Kidney (tissue), 14 donors: Measurements from ENCODE around the gene TSPAN15. TPM values are rescaled to one million over a fixed set of nuclear protein-coding genes. Genes with fewer than 3 reads are reported as not detected.

Experiments
- DNase-seq, 5 donors: peaks; one replicate each; pipeline ENCODE4 v3.0.0-alpha.2; 2013 to 2020
- FAIRE-seq: peaks from 2 replicates; lab custom pipeline; 2012; peaks lifted over from hg19 to GRCh38; lab: Jason Lieb, UNC
- H3K27ac ChIP-seq, 2 donors: one replicate each; pipeline ENCODE4 v1.7.0; 2013; ENCODE audit warnings: low read depth in 2 of 2, low read length in 2 of 2, inconsistent platforms in 1 of 2
- H3K27me3 ChIP-seq: one replicate; pipeline ENCODE4 v1.7.1; 2013; ENCODE audit warnings: low read length, inconsistent platforms; ENCODE audit not compliant: control insufficient read depth, insufficient read depth
- H3K36me3 ChIP-seq, 3 donors: one replicate each; pipeline versions ENCODE4 v1.7.0 to v1.7.1; 2013; ENCODE audit warnings: low read length in 3 of 3, control low read depth in 1 of 3, inconsistent platforms in 1 of 3; ENCODE audit not compliant: insufficient read depth in 3 of 3, control insufficient read depth in 2 of 3
- H3K4me1 ChIP-seq, 3 donors: one replicate each; pipeline versions ENCODE4 v1.7.0 to v1.7.1; 2013; ENCODE audit warnings: low read length in 3 of 3, inconsistent platforms in 1 of 3, low read depth in 1 of 3; ENCODE audit not compliant: control insufficient read depth in 2 of 3, insufficient read depth in 2 of 3
- H3K4me3 ChIP-seq, 3 donors: one replicate each; pipeline versions ENCODE4 v1.7.0 to v1.8.1; 2013; ENCODE audit warnings: low read length in 3 of 3, control low read depth in 1 of 3, inconsistent platforms in 1 of 3
- H3K9ac ChIP-seq, 3 donors: one replicate each; pipeline versions ENCODE4 v1.7.0 to v1.7.1; 2013; ENCODE audit warnings: low read length in 3 of 3, control low read depth in 1 of 3, inconsistent platforms in 1 of 3
- H3K9me3 ChIP-seq, 3 donors: one replicate each; pipeline versions ENCODE4 v1.7.0 to v1.7.1; 2013; ENCODE audit warnings: low read length in 3 of 3, control low read depth in 1 of 3, inconsistent platforms in 1 of 3; ENCODE audit not compliant: control insufficient read depth in 2 of 3, insufficient read depth in 1 of 3
- intact Hi-C: fragments of 100-400 bp; cut with DNase I; formaldehyde crosslinking; loops from one replicate; pipeline ENCODE4 v1.11.1; 2022
- polyA plus RNA-seq: library from polyadenylated mRNA; stranded (reverse); fragments of 350-450 nt; fragmentation: Illumina TruSeq; extraction: RNeasy Lipid Tissue Mini Kit (QIAGEN cat#74804); gene quantifications from one replicate; pipeline ENCODE4 v1.2.3, GENCODE V29; 2014; ENCODE audit warnings: low read depth, low replicate concordance; ENCODE audit not compliant: insufficient read depth
- total RNA-seq: library from RNA; stranded (reverse); fragmentation: NEBNext Ultra II Directional; extraction: Animal tissue kit (Norgen Biotek cat#: 25700); gene quantifications from one replicate; pipeline ENCODE4 v1.2.1, GENCODE V29; 2021
- TF ChIP-seq, protein P1 (sequence below): IDR thresholded peaks from 3 replicates; pipeline ENCODE4 v1.5.1; 2012; ENCODE audit warnings: mild to moderate bottlenecking, moderate library complexity, borderline replicate concordance; ENCODE audit not compliant: insufficient read depth; ENCODE audit errors: extremely low read depth
- donor health status: control.
- donor health status: control.
- donor health status: control.
- donor health status: control.
- donor health status: control.
- donor health status: DM: yes; HTN: yes; CAD: no.
- donor health status: Normal renal cell carcinoma (clear cell type).

The TSPAN15 gene
- total and polyA plus RNA-seq, 2 donors from 2014 or later = 28.2 to 65.4 TPM

DNA sequence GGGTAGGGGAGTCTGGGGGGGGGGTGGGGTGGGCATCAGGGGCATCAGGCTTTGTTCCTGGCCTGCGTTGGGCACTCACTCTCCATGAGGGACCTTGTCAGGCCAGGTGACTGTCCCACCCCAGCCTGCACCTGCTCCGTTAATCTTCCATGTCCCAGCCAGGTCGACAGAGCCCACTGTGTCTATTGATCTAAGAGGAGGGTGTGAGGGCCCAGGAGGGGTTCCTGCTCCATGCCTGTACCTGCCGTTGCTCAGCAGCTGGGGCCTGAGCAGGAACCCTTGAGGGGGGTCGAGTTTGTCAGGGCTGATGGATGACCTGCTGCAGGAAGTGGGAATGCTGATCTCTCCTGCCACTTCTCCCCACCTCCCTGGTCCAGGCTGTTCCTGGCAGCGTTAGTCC is 103.3 kb downstream of the TSPAN15 start:
- Histone ChIP-seq H3K9ac (no peak overlapping the region), H3K9me3 (peaks cover 0 to 19% (median 2%) of the 10 kb centered on the region in 3 donors), H3K4me3 (no peak overlapping the region), H3K36me3 (no peaks in the 10 kb centered on the region), H3K4me1 (no peaks in the 10 kb centered on the region), H3K27me3 (no peaks in the 10 kb centered on the region), H3K27ac (no peak overlapping the region)
- FAIRE-seq (no peak), DNase-seq (no peak)
- TF ChIP-seq, protein P1, sequence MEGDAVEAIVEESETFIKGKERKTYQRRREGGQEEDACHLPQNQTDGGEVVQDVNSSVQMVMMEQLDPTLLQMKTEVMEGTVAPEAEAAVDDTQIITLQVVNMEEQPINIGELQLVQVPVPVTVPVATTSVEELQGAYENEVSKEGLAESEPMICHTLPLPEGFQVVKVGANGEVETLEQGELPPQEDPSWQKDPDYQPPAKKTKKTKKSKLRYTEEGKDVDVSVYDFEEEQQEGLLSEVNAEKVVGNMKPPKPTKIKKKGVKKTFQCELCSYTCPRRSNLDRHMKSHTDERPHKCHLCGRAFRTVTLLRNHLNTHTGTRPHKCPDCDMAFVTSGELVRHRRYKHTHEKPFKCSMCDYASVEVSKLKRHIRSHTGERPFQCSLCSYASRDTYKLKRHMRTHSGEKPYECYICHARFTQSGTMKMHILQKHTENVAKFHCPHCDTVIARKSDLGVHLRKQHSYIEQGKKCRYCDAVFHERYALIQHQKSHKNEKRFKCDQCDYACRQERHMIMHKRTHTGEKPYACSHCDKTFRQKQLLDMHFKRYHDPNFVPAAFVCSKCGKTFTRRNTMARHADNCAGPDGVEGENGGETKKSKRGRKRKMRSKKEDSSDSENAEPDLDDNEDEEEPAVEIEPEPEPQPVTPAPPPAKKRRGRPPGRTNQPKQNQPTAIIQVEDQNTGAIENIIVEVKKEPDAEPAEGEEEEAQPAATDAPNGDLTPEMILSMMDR = no peak
- intact Hi-C loops = no loop called here

Other genes with a start within 250 kb of the TSPAN15 start
- gene HKDC1, start 231.1 kb upstream of the TSPAN15 start, total RNA-seq = 27.4 TPM
- gene HKDC1, start 231.1 kb upstream of the TSPAN15 start, polyA plus RNA-seq = 8.3 TPM
- 84.9 TPM for gene HK1, start 173.0 kb upstream of the TSPAN15 start, total RNA-seq
- 35.9 TPM for gene HK1, start 173.0 kb upstream of the TSPAN15 start, polyA plus RNA-seq
- gene TACR2, start 34.5 kb upstream of the TSPAN15 start, total RNA-seq = 0.38 TPM
- gene TACR2, start 34.5 kb upstream of the TSPAN15 start, polyA plus RNA-seq = 0.37 TPM
- gene NEUROG3, start 122.0 kb downstream of the TSPAN15 start, total RNA-seq = not detected
- gene NEUROG3, start 122.0 kb downstream of the TSPAN15 start, polyA plus RNA-seq = not detected
- gene FAM241B, start 178.8 kb downstream of the TSPAN15 start, total RNA-seq = 7.6 TPM
- 23.7 TPM for gene FAM241B, start 178.8 kb downstream of the TSPAN15 start, polyA plus RNA-seq